ENCODE measurements around the gene ADGRG1.
"Not testable (repeated sequence)": the region's sequence is repeated elsewhere in the genome, so short reads cannot be mapped to it uniquely, and the experiment has no call there.

Gene ADGRG1

DNA sequence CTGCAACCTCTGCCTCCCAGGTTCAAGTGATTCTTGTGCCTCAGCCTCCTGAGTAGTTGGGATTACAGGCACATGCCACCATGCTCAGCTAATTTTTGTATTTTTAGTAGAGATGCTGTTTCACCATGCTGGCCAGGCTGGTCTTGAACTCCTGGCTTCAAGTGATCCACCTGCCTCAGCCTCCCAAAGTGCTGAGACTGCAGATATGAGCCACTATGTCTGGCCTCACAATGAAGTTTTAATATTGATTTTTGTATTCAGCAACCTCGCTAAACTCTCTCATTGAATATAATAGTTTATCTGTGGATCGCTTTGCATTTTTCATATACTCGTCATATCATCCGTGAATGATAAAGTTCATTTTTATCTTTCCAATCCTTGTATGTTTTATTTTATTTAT is 32.2 kb upstream of the ADGRG1 start:
- not testable (repeated sequence) for H3K27ac ChIP-seq (replicated peaks; ENCODE audit: low read length); H3K79me1 ChIP-seq (ENCODE audit: low read depth, low read length); H2BK5ac ChIP-seq (ENCODE audit: low read length); H3K27me3 ChIP-seq (ENCODE audit: control insufficient read depth in 3 of 3, insufficient read depth in 3 of 3, low read depth in 1 of 3, low read length in 3 of 3); H3K4me3 ChIP-seq (ENCODE audit: low read length in 2 of 2); H3K23ac ChIP-seq (ENCODE audit: low read depth, low read length, poor library complexity); H2BK12ac ChIP-seq (ENCODE audit: low read length); H3K4ac ChIP-seq (ENCODE audit: low read length); H2BK120ac ChIP-seq (ENCODE audit: low read depth, low read length); H2AK5ac ChIP-seq (ENCODE audit: low read depth, low read length); H3K18ac ChIP-seq (ENCODE audit: low read length); H2BK15ac ChIP-seq (ENCODE audit: low read length); H4K91ac ChIP-seq (ENCODE audit: low read depth, low read length, poor library complexity); H3K9ac ChIP-seq (ENCODE audit: low read depth, low read length, poor library complexity); H3K14ac ChIP-seq (ENCODE audit: low read length); H2AFZ ChIP-seq (ENCODE audit: low read length); H3K4me2 ChIP-seq (ENCODE audit: insufficient read depth, low read length, poor library complexity, severe bottlenecking); H4K8ac ChIP-seq (ENCODE audit: low read depth, low read length); H3K4me1 ChIP-seq (ENCODE audit: control insufficient read depth in 2 of 2, insufficient read depth in 1 of 2, low read depth in 1 of 2, low read length in 2 of 2); H3K36me3 ChIP-seq (replicated peaks in 1 of 2; ENCODE audit: control insufficient read depth in 2 of 2, insufficient read depth in 2 of 2, low read length in 2 of 2); H3K9me3 ChIP-seq (replicated peaks in 1 of 2; ENCODE audit: control insufficient read depth in 2 of 2, insufficient read depth in 1 of 2, low read depth in 1 of 2, low read length in 2 of 2); DNase-seq (ENCODE audit: low spot score)
- WGBS, 2 donors (ENCODE audit: extremely low coverage in 2 of 2, insufficient read length in 2 of 2, insufficient replicate concordance in 1 of 2), result no CpG with 5 or more reads among the region's 4 CpGs

GRCh38 chr16:57598437-57598836 is 30.0 kb upstream of the ADGRG1 start:
- Histone ChIP-seq H3K27me3 (ENCODE audit: control insufficient read depth in 3 of 3, insufficient read depth in 3 of 3, low read depth in 1 of 3, low read length in 3 of 3) (peaks cover 0 to 12% (median 0%) of the 10 kb centered on the region in 3 experiments), H3K9ac (ENCODE audit: low read depth, low read length, poor library complexity) (no peak overlapping the region), H2BK12ac (ENCODE audit: low read length) (no peak overlapping the region), H3K4me2 (ENCODE audit: insufficient read depth, low read length, poor library complexity, severe bottlenecking) (no peak overlapping the region), H2BK5ac (ENCODE audit: low read length) (no peak overlapping the region), H4K8ac (ENCODE audit: low read depth, low read length) (no peak overlapping the region), H3K9me3 (replicated peaks in 1 of 2; ENCODE audit: control insufficient read depth in 2 of 2, insufficient read depth in 1 of 2, low read depth in 1 of 2, low read length in 2 of 2) (no peaks in the 10 kb centered on the region), H2AFZ (ENCODE audit: low read length) (no peak overlapping the region), H3K23ac (ENCODE audit: low read depth, low read length, poor library complexity) (no peak overlapping the region), H4K91ac (ENCODE audit: low read depth, low read length, poor library complexity) (no peak overlapping the region), H3K4me1 (ENCODE audit: control insufficient read depth in 2 of 2, insufficient read depth in 1 of 2, low read depth in 1 of 2, low read length in 2 of 2) (peaks cover 2 to 6% of the 10 kb centered on the region in 2 donors), H2BK15ac (ENCODE audit: low read length) (no peak overlapping the region), H3K4ac (ENCODE audit: low read length) (no peak overlapping the region), H3K14ac (ENCODE audit: low read length) (no peak overlapping the region), H2BK120ac (ENCODE audit: low read depth, low read length) (no peak overlapping the region), H3K36me3 (replicated peaks in 1 of 2; ENCODE audit: control insufficient read depth in 2 of 2, insufficient read depth in 2 of 2, low read length in 2 of 2) (no peaks in the 10 kb centered on the region), H2AK5ac (ENCODE audit: low read depth, low read length) (no peak overlapping the region), H3K27ac (replicated peaks; ENCODE audit: low read length) (no peak overlapping the region), H3K18ac (ENCODE audit: low read length) (no peak overlapping the region), H3K4me3 (ENCODE audit: low read length in 2 of 2) (no peak overlapping the region), H3K79me1 (ENCODE audit: low read depth, low read length) (peaks cover 1% of the 10 kb centered on the region)
- no peak for DNase-seq (ENCODE audit: low spot score)

DNA sequence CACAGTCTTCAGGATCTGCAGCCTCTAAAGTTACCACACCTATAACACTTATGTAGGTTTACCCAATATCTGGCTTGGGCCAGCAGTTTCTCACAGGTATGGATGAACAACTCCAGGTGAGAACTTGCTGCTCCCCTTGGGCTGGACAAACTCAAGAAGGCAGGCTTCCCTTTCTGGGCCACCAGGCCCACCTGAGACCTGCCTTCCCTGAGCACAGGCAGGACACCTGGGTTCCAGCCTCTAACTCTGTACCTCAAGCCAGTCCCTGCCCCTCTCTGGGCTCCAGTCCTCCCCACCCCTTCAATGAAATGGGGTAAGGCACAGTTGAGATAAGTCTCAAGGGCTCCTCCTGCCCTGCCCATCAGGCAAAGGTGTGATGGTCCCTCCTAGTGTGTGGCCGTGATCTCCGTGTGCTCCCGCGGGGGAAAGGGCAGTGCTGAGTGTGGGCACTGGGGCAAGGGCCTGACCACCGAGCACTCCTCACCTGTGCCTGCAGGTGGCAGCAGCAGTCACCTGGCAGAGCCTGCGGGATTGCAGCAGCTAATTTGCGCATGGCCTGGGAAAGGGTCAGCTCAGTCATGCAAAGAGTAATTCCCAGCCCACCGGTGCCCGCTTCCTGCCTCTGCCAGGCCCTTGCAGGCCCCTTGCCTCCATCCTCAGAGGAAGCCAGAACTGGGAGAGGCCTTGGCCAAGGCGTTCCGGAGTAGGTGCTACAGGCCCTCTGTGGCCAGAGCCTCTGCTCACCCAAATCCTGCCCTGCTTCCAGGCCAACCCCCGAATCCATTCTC is 28.2 kb upstream of the ADGRG1 start:
- H3K14ac ChIP-seq (ENCODE audit: low read length), result no peak overlapping the region
- H4K8ac ChIP-seq (ENCODE audit: low read depth, low read length), result no peak overlapping the region
- no peak overlapping the region for H3K27ac ChIP-seq (replicated peaks; ENCODE audit: low read length)
- peaks cover 1% of the 10 kb centered on the region for H3K79me1 ChIP-seq (ENCODE audit: low read depth, low read length)
- H3K4ac ChIP-seq (ENCODE audit: low read length), result peak overlapping the region; percentile 69
- H3K4me2 ChIP-seq (ENCODE audit: insufficient read depth, low read length, poor library complexity, severe bottlenecking), result no peak overlapping the region
- H4K91ac ChIP-seq (ENCODE audit: low read depth, low read length, poor library complexity), result no peak overlapping the region
- no peaks in the 10 kb centered on the region for H3K36me3 ChIP-seq (replicated peaks in 1 of 2; ENCODE audit: control insufficient read depth in 2 of 2, insufficient read depth in 2 of 2, low read length in 2 of 2)
- peak overlapping the region; percentile 78 for H2AFZ ChIP-seq (ENCODE audit: low read length)
- no peak overlapping the region for H3K9ac ChIP-seq (ENCODE audit: low read depth, low read length, poor library complexity)
- peaks cover 0 to 15% (median 0%) of the 10 kb centered on the region in 3 experiments for H3K27me3 ChIP-seq (ENCODE audit: control insufficient read depth in 3 of 3, insufficient read depth in 3 of 3, low read depth in 1 of 3, low read length in 3 of 3)
- no peak overlapping the region for H3K4me3 ChIP-seq (ENCODE audit: low read length in 2 of 2)
- peak overlapping the region; percentile 48 for H3K18ac ChIP-seq (ENCODE audit: low read length)
- peak; percentile 52 for DNase-seq (ENCODE audit: low spot score)
- no peak overlapping the region for H2BK5ac ChIP-seq (ENCODE audit: low read length)
- H2BK15ac ChIP-seq (ENCODE audit: low read length), result no peak overlapping the region
- H3K23ac ChIP-seq (ENCODE audit: low read depth, low read length, poor library complexity), result no peak overlapping the region
- H3K4me1 ChIP-seq (ENCODE audit: control insufficient read depth in 2 of 2, insufficient read depth in 1 of 2, low read depth in 1 of 2, low read length in 2 of 2), result peaks cover 4 to 6% of the 10 kb centered on the region in 2 donors
- peak overlapping the region; percentile 2 for H2BK12ac ChIP-seq (ENCODE audit: low read length)
- no CpG with 5 or more reads among the region's 12 CpGs for WGBS, 2 donors (ENCODE audit: extremely low coverage in 2 of 2, insufficient read length in 2 of 2, insufficient replicate concordance in 1 of 2)
- H2BK120ac ChIP-seq (ENCODE audit: low read depth, low read length), result no peak overlapping the region
- no peaks in the 10 kb centered on the region for H3K9me3 ChIP-seq (replicated peaks in 1 of 2; ENCODE audit: control insufficient read depth in 2 of 2, insufficient read depth in 1 of 2, low read depth in 1 of 2, low read length in 2 of 2)
- no peak overlapping the region for H2AK5ac ChIP-seq (ENCODE audit: low read depth, low read length)

- H2AFZ ChIP-seq (ENCODE audit: low read length), result no peak overlapping the region
- H2AK5ac ChIP-seq (ENCODE audit: low read depth, low read length), result no peak overlapping the region
- no peaks in the 10 kb centered on the region for H3K36me3 ChIP-seq (replicated peaks in 1 of 2; ENCODE audit: control insufficient read depth in 2 of 2, insufficient read depth in 2 of 2, low read length in 2 of 2)
- no peaks in the 10 kb centered on the region for H3K9me3 ChIP-seq (replicated peaks in 1 of 2; ENCODE audit: control insufficient read depth in 2 of 2, insufficient read depth in 1 of 2, low read depth in 1 of 2, low read length in 2 of 2)
- H3K23ac ChIP-seq (ENCODE audit: low read depth, low read length, poor library complexity), result peak overlapping the region; percentile 47
- no peak overlapping the region for H3K9ac ChIP-seq (ENCODE audit: low read depth, low read length, poor library complexity)
- H3K79me1 ChIP-seq (ENCODE audit: low read depth, low read length), result peaks cover 1% of the 10 kb centered on the region
- no peak overlapping the region for H3K14ac ChIP-seq (ENCODE audit: low read length)
- no peak overlapping the region for H3K18ac ChIP-seq (ENCODE audit: low read length)
- H3K4me2 ChIP-seq (ENCODE audit: insufficient read depth, low read length, poor library complexity, severe bottlenecking), result no peak overlapping the region
- H3K4me3 ChIP-seq (ENCODE audit: low read length in 2 of 2), result no peak overlapping the region
- H2BK12ac ChIP-seq (ENCODE audit: low read length), result no peak overlapping the region
- no peak overlapping the region for H4K8ac ChIP-seq (ENCODE audit: low read depth, low read length)
- H2BK15ac ChIP-seq (ENCODE audit: low read length), result no peak overlapping the region
- H3K27me3 ChIP-seq (ENCODE audit: control insufficient read depth in 3 of 3, insufficient read depth in 3 of 3, low read depth in 1 of 3, low read length in 3 of 3), result peaks cover 0 to 15% (median 0%) of the 10 kb centered on the region in 3 experiments
- H3K27ac ChIP-seq (replicated peaks; ENCODE audit: low read length), result no peak overlapping the region
- no peak overlapping the region for H4K91ac ChIP-seq (ENCODE audit: low read depth, low read length, poor library complexity)
- H2BK120ac ChIP-seq (ENCODE audit: low read depth, low read length), result no peak overlapping the region
- no peak overlapping the region for H2BK5ac ChIP-seq (ENCODE audit: low read length)
- no CpG with 5 or more reads among the region's 2 CpGs for WGBS, 2 donors (ENCODE audit: extremely low coverage in 2 of 2, insufficient read length in 2 of 2, insufficient replicate concordance in 1 of 2)
- H3K4me1 ChIP-seq (ENCODE audit: control insufficient read depth in 2 of 2, insufficient read depth in 1 of 2, low read depth in 1 of 2, low read length in 2 of 2), result peaks cover 4 to 6% of the 10 kb centered on the region in 2 donors
- H3K4ac ChIP-seq (ENCODE audit: low read length), result no peak overlapping the region
- no peak for DNase-seq (ENCODE audit: low spot score)
These were observed 27.4 kb upstream of the ADGRG1 start for GRCh38 chr16:57600952-57601580.

Data from neuronal stem cell (in vitro differentiated cells).